Measurements from ENCODE around the gene C8A.

DNA sequence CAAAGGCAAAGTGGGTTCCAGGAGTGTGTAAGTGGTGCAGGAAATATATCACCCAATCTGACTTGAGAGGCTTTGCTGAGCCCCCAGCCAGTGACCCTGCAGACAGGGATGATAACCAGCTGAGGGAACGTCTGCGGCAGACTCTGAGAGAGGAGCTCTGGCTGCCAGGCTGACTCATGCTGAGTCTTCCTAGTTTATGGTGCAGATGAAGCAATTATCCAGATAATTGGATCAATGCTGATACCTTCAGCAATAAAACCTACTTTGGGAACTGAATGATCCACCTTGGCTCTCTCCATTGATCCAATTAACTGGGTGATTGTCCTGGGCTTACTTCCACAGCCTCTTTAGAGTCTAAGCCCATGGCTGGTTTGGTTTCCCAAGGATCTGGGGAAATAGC lies 103.9 kb downstream of the C8A start:
- TF ChIP-seq POLR2AphosphoS5 (IDR thresholded peaks at IDR 0.05) = no peak
- TF ChIP-seq, protein P1, sequence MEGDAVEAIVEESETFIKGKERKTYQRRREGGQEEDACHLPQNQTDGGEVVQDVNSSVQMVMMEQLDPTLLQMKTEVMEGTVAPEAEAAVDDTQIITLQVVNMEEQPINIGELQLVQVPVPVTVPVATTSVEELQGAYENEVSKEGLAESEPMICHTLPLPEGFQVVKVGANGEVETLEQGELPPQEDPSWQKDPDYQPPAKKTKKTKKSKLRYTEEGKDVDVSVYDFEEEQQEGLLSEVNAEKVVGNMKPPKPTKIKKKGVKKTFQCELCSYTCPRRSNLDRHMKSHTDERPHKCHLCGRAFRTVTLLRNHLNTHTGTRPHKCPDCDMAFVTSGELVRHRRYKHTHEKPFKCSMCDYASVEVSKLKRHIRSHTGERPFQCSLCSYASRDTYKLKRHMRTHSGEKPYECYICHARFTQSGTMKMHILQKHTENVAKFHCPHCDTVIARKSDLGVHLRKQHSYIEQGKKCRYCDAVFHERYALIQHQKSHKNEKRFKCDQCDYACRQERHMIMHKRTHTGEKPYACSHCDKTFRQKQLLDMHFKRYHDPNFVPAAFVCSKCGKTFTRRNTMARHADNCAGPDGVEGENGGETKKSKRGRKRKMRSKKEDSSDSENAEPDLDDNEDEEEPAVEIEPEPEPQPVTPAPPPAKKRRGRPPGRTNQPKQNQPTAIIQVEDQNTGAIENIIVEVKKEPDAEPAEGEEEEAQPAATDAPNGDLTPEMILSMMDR (IDR thresholded peaks at IDR 0.05) = no peak
- no peak for TF ChIP-seq POLR2A (IDR thresholded peaks at IDR 0.05; ENCODE audit: low read depth)

Data from esophagus muscularis mucosa (tissue), 3 donors.